Stimulated activated CD4-positive, alpha-beta T cell treated with anti-CD3 and anti-CD28 coated beads, Interleukin-1b, Interleukin-23, amount 100 ng/mL, for 24 hours (primary cell): ENCODE results near the gene COG5.

ENCODE experiments used
- DNase-seq, 4 experiments: peaks; one replicate each; pipeline ENCODE4 v3.0.0-alpha.2; 2020; ENCODE audit warnings: low read depth in 4 of 4, low spot score in 1 of 4

COG5 gene

DNA sequence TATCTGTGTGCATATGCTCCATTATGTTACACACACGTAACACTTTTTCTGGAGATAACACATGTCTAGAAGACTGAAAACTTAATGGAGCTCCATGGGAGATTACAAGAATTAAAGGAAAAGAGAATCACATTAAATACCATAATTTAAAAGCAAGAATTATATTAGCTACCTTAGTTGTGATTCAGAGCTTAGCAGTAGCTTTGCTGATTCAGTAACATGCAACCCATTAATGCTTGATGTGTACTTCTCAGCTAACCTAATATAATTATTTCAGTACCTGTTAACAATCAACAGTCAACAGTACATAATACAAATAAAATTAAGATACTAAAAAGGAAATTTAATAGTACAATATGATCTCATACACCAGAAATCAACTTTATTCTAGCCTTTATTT is 167.6 kb downstream of the COG5 start:
- no peak for DNase-seq

DNA sequence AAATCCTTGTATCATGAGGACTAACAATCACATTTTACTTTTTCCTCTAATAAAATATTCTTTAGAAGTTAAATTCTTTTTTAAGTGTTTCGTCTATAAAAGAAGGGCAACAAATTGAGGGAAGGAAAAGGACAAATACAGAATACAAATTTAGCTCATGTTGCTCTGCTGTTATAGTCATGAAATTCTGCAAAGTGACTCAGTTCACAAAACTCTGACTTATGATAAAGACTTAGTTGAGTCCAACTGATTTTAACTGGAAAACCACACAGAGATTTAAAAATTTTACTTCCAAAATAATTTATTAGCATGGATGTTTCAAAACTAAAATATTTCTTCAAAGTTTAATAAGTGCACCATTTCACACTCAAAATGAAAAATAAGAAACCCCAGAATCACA is 168.9 kb downstream of the COG5 start:
- no peak for DNase-seq

DNA sequence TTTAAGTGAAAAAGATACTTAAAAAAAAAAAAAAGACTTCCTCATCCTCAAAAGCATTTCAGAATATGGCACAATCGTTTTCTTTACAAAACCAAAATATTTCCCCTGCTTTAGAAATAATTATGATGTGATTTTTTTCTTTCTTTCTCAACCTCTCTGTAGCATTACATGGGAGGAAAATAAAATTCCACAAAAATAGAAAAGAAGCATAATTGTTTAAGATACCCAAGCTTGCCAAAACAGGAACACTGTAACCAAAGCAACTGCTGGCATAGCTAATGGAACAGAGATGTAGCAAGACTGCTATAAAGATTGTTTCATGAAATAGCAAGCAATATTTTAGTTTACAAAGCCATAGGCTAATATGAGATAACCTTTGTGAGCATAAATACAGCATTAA is 169.4 kb downstream of the COG5 start:
- no peak for DNase-seq

DNA sequence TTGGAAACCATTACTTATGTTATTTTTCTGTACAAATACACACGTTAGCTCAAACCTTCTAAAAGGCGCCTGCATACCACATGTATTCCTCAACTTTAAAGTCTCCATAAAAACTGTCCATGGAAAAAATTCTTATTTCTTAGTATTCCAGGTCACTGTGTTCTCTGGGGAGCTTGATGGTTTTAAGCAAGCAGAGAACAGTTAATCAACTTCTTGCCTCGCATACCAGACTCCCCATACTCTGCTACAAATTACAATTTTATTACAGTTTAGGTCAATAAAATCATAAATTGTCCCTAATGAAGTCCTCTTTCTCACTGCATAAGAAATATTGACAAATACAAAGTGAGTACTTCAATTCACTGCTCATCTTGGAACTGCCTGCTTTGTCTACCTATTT is 170.9 kb downstream of the COG5 start:
- no peak for DNase-seq

DNA sequence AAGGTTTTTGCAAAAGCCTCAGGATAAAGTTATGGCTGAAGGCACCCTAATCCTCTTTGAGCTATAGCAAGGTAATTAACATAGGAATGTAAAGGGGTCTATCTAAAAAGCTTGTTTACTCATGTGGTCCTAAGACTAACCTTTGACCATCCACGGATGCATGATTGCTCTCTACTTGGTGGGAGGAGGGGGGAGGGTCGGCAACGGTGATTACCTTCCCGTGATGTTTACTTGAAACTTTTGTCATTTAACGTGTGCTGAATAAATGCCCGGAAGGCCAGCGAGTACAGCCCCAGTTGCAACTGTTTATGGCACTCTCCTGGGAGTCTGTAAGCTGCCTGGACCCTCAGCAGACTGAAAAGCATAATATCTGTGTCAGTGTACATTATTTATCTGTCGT is 172.8 kb downstream of the COG5 start:
- no peak for DNase-seq

DNA sequence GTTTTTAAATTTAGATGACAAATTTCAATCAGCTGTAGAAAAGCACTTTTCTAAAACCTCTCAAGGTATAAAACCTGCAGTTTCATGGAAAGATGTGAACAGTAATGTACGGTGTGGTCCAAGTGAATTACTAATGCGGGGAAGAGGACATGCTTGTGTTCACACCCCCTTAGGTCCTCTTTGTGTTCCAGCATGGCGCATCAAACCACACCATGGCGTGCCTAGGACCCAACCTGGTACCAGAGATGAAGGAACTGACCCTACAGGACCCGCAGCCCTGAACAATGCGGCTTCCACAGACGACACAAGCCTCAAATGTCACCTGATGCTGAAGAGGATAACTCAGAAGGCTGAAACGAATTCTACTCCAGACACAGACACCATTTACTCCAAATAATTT is 175.1 kb downstream of the COG5 start:
- no peak for DNase-seq

DNA sequence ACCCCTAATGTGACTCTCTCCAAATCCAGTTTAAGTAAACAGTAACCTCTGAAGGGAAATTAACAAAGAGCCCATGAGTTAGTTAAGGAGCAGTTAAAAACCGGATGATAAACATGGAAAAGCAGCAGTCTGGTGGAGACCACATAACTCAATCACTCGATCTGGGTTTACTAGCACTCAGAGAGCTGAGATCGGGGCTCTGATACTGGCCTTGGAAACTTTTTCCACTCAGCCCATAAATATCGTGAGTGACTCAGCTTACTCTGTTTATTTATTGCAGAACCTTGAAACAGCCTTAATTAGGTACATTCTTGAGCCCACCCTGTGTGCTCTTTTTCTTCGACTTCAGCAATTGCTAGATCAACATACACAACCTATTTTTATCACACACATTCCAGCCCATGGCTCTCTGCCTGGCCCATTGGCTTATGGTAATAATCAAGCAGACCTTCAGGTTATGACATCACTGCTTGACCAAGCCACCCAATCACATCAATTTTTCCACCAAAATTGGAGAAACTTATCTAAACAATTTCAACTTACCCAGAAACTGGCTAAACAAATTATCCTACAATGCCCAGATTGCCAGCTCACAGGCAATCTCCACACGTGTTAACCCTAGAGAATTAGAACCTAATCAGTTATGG is 176.0 kb downstream of the COG5 start:
- no peak for DNase-seq

DNA sequence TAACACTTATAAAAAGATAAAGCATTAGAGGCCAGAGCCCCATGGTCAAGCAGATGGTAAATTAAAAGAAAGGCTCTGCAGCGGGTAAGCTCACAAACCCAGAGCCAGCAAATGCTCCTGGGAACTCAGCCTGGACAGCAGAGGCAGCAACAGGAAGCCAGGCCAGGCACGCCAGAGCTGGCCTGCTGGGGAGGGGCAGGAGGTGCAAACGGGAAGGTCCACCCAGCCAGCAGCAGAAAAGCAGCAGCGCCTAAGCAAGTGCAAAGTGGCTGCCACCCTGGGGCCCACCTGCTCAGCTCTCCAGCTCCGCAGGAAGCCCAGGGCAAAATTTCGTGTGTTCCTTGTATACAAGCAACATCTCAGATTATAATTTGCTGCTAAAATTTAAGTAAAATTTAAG is 176.6 kb downstream of the COG5 start:
- no peak for DNase-seq

DNA sequence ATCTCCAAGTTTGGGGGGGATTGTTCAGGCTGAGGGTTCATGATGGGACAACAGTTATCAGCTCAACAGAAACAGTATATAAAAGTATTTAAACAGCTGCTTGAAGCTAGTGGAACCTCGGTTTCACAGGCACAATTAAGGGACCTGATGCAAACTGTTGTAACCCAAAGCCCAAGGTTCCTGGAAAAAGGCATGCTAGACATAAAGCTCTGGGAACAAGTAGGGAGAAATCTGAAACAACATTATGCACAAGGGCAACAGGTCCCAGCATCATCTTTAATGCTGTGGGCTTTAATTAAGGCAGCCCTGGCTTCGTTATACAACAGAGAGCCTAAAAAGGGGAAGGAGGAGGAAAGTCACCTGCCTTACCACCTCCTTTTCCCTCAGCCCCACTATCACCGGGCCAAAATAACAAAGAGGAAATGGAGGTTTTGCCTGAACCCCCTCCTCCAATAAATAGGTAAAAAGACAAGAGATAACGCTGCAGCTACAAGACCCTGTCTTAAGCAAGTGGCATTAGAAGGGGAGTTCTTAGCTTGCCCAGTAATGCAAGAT is 177.1 kb downstream of the COG5 start:
- DNase-seq = no peak

DNA sequence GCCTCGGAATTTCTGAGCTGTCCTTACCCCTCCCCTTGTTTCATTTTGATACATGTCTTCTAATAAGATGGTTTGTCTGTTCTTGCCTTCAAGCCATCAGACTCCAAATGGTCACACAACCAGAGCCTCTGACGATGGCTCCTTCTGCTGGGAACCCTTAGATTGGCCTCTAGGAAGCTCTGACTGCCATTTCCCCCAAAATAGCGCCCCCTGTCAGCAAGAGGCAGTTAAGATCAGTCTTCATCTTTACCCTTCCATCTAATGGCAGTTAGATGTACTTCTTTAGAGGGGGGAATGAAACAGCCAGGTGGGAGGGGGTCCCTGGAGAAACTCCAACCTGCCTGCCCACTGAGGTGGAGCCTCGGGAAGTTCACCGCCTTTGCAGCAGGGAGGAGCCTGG is 179.7 kb downstream of the COG5 start:
- no peak for DNase-seq

DNA sequence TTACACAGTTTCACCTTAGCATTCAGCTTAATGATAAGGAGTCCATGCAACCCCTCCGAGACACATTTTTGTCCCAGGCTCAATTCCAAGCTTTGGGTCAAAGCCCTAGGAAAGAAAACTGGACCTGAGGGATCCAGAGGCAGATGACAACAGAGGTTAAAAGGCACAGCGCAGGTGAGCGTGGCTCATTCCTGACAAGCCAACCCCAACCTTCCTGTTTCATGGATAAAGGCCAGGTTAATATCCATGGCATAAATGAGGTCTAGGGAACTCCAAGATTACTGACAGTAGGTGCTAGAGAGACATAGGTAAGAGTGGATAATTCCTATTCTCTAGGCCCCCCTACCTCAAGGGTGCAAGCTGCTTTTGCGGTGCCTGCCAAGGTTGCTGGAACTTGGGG is 180.5 kb downstream of the COG5 start:
- no peak for DNase-seq

DNA sequence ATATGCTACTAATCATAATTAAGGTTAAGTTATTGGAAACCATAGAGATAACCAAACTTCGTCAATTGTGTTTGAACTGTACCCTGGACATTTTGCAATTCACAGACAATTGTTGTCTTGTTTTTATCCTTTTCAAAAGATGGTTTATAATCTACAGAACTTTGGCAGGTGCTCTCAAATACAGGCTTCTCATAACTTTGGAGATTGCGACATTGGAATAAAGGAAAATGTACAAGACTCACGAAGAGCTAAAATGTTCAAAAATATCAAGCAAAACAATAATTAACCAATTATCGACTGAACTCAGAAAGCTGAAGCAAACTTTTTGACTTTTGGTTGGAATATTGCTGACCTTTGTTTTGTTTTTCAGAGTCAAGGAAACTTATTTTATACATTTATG is 182.3 kb downstream of the COG5 start:
- no peak for DNase-seq

DNA sequence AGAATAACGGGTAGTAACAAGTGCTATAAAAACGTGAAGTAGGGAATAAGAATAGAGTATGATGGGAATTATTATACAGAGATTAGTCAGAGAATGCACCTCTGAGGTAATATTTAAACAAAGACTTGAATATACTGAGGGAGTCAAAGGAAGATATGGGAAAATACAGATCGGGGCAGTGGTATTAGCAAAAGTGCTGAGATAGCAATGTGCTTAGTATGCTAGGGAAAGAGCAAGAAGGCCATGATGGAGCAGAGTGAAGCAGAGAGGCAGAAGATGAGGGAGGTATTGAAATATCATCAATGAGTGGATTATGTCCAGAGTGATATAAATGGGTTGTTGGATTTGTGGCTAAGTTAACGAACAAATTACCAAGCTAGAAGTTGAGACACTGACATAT is 190.4 kb downstream of the COG5 start:
- DNase-seq = no peak

DNA sequence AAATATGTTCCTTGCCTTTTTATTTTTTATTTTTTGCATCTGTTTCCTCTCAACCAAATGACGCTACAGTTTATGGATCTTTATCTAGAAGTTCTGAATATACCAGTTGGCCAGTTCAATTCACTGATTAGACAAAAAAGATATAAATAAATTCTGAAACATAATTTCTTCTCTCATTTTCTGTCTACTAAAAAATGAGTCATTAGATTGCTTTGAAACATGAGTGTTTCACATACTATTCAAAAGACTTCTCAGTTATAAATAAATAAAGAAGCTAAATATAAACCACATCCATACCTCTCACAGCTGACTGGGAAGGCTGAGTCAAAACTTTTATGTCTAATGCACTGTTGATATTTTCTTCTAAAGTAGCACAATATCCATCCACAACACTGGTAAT is 191.4 kb downstream of the COG5 start:
- DNase-seq = no peak

DNA sequence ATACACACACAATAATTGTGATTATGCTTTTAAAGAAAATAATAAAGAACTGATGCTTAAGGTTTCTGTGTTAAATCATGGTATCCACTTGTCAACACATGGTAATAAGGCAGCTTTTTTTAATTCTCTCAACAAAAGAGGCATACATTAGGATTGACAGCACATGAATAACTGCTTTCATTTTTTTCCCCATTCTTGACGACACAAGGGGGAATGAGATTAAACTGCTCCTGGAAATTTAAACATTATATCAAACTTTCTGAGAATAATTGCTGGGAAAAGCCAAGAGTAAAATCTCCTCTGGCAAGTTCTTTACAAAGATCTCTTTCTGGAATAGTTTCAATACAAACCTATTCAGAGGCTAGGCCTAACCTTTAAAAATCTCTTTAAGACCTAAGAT is 192.9 kb downstream of the COG5 start:
- no peak for DNase-seq

DNA sequence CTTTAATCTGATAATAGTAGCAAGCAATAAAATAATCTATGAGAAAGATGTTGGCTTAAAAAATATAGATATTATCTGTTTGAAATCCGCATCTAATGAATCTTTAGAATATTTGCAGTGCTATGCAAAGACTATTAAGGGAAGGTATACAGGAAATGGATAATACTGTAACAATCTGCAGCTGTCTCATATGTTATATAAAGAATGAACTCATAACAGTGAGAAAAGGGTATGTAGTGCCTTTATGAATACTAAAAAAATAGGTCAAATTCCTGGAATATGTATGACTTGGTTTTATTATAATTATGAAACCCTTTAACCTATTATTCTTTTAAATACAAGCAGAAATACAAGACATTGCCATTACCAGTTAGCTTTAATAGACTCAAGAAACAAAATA is 198.9 kb downstream of the COG5 start:
- no peak for DNase-seq

DNA sequence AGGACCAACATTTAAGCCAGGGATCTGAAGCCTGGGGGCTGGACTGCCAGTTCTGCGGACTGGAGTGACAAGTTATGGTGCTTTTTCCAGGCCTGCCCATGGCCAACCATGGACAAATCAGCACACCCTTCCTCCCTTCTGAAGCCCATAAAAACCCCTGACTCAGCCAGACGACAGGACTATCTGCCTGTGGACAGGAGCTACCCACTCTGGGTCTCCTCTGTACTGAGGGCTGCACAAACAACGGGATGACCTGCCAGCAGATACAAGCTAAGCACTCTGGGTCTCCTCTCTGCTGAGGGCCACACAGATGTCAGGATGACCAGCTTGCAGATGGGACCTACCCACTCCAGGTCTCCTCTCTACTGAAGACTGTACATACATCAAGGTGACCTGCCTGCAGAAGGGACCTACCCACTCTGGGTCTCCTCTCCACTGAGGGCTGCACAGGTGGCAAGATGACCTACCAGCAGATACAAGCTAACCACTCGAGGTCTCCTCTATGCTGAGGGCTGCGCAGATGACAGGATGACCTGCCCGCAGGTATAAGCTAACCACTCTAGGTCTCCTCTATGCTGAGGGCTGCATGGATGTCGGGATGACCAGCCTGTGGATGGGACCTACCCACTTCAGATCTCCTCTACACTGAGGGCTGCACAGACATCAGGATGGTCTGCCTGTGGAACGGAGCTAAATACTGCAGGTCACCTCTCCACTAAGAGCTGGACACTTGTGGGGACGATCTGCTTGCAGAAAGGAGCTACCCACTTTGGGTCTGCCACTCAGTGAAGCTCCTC is 204.0 kb downstream of the COG5 start:
- no peak for DNase-seq

DNA sequence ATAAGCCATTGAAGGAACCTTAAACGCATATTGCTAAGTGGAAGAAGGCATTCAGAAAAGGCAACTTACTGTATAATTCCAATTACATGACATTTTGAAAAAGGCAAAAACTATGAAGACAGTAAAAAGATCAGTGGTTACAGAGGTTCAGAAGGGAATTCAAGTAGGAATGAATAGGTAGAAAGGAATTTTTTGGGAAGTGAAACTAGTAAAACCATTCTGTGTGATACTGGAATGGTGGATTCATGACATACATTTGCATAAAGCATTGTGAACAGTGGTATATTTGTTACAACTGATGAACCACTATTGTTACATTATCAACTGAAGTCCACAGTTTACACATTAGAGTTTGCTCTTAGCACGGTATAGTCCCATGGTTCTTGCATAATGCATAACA is 208.1 kb downstream of the COG5 start:
- DNase-seq = no peak

DNA sequence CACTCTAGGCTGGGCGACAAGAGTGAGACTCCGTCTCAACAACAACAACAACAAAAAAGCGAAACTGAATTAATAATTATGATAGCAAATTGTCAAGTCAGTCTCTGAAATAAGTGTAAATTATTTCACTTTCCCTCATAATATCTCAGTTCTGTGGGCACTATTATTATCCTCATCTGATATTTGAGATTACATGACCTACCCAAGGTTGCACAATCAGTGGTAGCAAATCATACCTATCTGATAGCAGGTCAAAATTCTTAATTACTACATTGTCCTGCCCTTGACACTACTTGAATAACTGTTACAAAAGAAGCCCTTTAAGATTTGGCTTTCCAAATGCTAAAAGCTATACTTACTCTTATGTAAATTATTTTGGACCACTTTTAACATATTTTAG is 209.1 kb downstream of the COG5 start:
- DNase-seq = no peak

DNA sequence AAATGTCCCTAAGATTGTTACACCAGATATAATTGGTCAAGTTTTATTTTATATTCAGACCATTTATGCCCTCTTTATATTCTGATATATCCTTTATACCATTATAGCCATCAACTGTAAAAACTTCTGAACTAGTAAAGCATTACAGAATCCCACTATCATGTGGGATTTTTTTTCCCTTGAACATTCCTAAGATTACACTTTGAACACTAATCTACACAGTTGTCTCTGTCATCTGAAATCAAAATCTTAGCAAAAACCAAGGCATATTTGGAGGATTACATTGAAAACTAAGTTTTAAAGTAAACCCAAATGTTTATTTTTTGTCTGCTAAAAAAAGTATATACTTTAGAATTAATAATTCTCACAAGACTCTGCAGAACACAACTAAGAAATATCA is 210.0 kb downstream of the COG5 start:
- DNase-seq = no peak

DNA sequence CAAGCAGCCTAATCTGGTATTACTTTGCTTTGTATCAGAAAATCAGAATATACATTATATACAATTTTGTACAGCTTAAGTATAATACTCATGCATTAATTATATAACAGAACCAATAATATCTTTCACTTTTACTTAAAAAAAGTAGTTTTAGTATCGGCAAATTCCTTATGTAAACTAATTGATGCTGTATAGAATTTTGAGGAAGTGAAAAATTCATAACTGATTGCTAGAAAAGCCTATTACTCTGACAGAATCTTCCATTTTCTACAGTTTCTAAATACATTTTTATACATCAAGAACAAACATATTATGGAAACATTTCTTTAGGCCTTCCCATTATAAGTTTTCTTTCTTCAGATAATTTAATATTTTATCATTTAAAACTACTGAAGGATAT is 217.8 kb downstream of the COG5 start:
- DNase-seq = no peak

DNA sequence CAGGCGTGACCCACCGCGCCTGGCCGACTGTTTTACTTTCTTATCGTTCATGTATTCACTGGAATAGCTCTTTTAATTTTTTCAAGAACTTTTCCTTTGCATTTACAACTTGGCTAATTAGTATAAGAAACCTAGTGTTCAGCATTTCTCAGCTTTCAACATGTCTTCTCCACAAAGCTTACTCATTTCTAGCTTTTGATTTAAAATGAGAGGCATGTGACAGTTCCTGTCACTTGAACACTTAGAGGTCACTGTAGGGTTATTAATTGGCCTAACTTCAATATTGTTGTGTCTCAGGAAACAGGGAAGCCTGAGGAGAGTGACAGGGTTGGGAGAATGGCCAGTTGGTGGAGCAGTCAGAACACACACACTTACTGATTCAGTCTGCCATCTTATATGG is 218.9 kb downstream of the COG5 start:
- DNase-seq = no peak

DNA sequence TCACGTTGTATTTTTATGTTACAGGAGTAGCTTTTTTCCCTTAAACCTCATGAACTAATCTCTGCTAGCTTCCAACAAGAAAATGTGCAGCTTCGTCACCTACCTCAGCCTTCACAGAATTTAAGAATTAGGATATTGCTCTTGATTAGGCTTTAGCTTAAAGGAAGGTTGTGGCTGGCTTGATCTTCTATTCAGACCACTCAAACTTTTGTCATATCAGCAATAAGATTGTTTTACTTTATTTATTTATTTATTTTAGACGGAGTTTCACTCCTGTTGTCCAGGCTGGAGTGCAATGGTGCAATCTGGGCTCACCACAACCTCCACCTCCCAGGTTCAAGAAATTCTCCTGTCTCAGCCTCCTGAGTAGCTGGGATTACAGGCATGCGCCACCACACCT is 219.4 kb downstream of the COG5 start:
- DNase-seq = no peak
